Endothelial cell of umbilical vein (primary cell): Measurements from ENCODE around the gene MGLL.

Experiments
- EZH2 ChIP-seq: IDR thresholded peaks from 2 replicates; pipeline ENCODE4 v1.6.1; 2012; ENCODE audit warnings: borderline replicate concordance, low read depth, mild to moderate bottlenecking, moderate library complexity, low read length, inconsistent platforms; ENCODE audit not compliant: severe bottlenecking
- MYC ChIP-seq: IDR thresholded peaks from one replicate; pipeline ENCODE4 v1.6.1; 2011; ENCODE audit warnings: mild to moderate bottlenecking, low read depth, low read length
- POLR2A ChIP-seq: IDR thresholded peaks from 2 replicates; pipeline ENCODE4 v1.6.1; 2012; ENCODE audit warnings: low read depth, mild to moderate bottlenecking, control low read depth, low read length
- TF ChIP-seq, protein P1 (sequence below), 2 donors: IDR thresholded peaks; 1 replicate in 1 of 2; 2 replicates in 1 of 2; pipeline ENCODE4 v1.5.1; 2011; ENCODE audit warnings: low read length in 2 of 2, mild to moderate bottlenecking in 2 of 2, moderate library complexity in 2 of 2, control low read depth in 1 of 2, inconsistent platforms in 1 of 2, low read depth in 1 of 2; ENCODE audit not compliant: insufficient read depth in 1 of 2; ENCODE audit errors: extremely low read depth in 1 of 2

DNA sequence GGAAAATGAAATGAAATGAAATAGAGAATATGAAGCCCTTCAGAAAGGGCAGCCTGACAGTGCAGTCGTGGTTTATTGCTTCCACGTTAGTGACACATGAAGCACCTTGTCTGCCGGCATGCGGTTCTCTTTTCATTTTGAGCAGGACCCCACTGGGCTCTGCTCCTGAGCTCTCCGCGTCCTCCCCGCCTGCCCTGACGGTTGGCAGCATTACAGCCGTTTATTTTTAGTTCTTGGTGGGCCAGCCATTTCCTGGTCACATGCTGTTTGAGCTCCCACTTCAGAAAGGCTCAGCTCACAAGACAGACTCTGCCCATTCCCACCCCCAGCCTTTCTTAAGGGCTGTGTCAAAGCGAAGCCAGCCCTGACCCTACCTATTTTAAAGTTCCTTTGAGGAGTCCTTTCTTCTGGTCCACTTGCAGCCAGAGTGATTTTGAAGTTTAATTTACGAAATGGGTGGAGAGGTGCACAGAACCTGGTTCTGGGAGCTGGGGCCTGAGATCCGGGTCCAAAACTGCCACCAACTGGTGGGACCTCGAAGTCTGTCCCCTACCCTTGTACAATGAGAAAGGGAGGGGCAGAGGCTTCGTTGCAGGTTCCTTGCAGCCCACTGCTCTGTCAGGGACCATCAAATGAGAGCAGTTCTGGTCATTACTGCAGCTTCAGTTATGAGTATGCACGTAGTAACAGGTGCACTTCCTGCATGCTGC is 60.1 kb downstream of the MGLL start:
- TF ChIP-seq EZH2 (no peak), POLR2A (no peak), MYC (no peak)
- TF ChIP-seq, protein P1, sequence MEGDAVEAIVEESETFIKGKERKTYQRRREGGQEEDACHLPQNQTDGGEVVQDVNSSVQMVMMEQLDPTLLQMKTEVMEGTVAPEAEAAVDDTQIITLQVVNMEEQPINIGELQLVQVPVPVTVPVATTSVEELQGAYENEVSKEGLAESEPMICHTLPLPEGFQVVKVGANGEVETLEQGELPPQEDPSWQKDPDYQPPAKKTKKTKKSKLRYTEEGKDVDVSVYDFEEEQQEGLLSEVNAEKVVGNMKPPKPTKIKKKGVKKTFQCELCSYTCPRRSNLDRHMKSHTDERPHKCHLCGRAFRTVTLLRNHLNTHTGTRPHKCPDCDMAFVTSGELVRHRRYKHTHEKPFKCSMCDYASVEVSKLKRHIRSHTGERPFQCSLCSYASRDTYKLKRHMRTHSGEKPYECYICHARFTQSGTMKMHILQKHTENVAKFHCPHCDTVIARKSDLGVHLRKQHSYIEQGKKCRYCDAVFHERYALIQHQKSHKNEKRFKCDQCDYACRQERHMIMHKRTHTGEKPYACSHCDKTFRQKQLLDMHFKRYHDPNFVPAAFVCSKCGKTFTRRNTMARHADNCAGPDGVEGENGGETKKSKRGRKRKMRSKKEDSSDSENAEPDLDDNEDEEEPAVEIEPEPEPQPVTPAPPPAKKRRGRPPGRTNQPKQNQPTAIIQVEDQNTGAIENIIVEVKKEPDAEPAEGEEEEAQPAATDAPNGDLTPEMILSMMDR (IDR thresholded peaks at IDR 0.05; ENCODE audit: extremely low read depth in 1 of 2, insufficient read depth in 1 of 2, low read depth in 1 of 2, low read length in 2 of 2), result no peak
